ENCODE data around the gene SPACA4.
"Not testable (repeated sequence)": the region's sequence is repeated elsewhere in the genome, so short reads cannot be mapped to it uniquely, and the experiment has no call there.

The SPACA4 gene

DNA sequence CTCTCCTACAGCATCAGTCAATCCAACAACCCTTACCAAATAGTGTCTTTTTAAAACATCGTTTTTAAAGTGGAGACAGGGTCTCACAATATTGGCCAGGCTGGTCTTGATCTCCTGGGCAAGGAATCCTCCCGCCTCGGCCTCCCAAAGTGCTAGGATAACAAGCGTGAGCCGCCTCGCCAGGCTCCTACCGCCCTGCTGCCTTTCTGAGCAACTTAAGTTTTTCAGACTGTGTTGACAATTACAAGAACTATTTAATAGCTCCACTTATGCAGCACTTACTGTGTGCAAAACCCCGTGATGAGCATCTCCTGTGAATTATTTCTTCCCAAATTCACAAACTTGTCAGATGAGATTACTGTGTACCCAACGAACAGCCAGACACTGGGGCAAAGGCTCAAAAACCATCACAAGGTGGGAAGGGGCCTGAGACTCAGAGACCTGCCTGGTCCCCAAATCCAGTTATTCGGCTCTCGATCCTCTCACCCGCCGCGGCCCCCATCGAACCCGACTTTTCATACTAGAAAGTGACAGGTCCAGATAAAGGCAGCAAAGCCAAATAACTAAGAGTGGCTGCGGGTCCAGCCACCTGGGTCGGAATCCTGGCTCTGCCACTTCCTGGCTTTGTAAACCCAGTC is 11.9 kb downstream of the SPACA4 start:
- DNase-seq (ENCODE audit: low read depth in 2 of 3, low spot score in 1 of 3) = no peak

DNA sequence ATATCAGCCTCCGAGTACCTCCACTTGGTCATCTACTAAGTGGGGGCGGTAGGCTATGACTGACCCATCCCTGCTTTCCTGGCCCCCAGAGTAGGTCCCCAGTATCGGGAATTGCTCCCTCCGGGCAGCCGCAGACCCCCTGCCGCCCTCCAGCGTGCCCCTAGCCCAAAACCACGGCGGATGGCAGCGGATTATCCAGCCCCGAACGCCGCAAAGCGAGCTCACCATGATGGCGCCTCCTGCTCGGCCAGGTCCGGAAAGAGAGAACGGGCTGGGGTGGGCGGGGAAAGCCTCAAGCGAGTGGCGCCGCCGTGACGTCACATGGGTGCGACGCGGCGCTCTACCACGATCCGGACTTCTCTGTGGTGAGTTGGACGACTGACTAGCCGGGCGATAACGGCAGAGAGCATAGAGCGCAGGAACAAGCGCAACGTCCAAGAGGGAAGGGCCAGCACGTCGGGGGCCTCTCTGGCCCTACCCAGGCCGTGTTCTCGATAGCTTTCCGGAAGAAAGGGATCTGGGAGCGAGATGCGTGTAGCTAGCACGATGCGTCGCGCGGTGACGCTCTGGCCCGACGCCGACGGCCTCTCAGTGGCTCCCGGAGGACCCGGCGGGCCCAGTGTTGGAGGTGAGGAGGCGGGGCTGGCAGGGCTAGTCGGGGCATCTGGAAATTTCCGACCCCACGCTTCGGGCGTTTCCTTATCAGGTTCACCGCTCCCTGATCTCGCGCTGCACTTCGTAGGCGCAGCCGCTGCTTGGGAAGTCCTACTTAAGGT is 12.6 kb downstream of the SPACA4 start, which contains the start of the genes RPL18 and SPHK2:
Gene RPL18 (minus strand): TSS at position 263 of the 776 bp plus-strand sequence. CDS start 35 bp downstream, at position 228.
Gene SPHK2 (plus strand): TSS at position 591 of the 776 bp plus-strand sequence. CDS start 1,009 bp downstream, outside the sequence.
- DNase-seq (ENCODE audit: low read depth in 2 of 3, low spot score in 1 of 3) = peak; percentile 89 to 94 (median 92)

DNA sequence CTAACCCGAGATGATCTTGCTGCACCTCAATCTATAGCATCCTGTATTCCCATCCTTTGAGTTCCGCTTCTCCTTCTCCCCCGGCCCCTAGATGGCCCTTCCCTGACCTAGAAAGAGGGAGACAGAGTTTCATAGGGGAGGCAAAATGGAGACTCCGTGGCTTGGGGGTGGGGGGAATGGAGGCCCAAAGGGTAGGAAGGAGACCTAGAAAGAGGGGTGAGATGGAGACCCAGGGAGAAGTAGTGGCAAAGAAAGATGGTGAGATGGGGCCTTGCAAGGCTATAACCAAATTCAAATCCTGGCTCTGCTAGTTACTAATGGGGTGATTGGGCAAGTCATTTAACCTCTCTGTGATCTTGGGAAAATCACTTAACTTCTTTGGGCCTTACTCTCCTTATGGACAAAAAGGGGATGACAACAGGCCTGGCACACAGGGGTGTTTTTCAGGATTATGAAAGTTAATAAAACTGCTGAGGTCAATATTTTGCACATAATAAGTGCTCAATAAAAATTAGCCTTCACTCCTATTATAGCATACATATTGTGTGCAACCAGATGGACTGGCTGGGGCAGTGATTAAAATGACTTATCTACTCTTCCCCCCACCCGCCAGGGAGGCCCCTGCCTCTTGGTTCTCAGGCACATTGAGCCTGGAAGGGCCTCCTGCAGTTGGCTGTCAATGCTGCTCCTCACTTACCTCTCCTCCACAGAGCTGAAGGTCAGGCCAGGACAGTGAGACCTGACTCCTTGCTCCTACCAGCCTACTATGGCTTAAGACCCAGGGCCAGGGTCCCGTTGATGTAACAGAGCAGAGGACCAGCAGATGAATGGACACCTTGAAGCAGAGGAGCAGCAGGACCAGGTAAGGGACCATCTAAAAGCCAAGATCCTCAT is 13.4 kb downstream of the SPACA4 start:
- DNase-seq (ENCODE audit: low read depth in 2 of 3, low spot score in 1 of 3) = no peak

- DNase-seq (ENCODE audit: low read depth in 2 of 3, low spot score in 1 of 3) = no peak
Measured at GRCh38 chr19:48623556-48624066, 17.1 kb downstream of the SPACA4 start.

DNA sequence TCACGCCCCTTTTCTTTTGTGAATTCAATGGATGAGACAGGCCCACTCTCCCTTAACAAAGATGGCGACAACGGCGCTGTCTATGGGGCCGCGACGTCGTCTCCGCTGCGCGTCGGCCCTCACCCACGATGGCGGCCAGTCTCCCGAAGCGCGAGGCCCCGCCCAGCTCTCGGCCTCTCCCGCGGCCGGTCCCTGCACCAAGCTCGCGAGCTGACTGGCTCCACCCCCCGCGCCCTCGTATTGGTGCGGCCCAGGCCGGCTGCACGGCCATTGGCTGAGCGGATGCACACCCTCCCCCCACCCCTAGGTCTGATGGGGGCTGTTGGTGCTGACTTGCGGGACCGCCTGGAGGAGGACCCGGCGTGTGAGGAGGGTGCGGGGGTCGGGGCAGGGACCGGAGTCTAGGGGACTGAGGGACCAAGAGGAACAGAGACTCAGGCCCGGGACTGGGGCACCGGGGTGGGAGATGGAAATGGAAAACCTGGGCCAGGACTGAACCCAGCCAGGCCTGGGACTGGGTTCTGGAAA is 17.6 kb downstream of the SPACA4 start:
- peak; percentile 94 to 99 (median 95) for DNase-seq (ENCODE audit: low read depth in 2 of 3, low spot score in 1 of 3)

GRCh38 chr19:48624791-48625723 is 18.5 kb downstream of the SPACA4 start:
- no peak for DNase-seq (ENCODE audit: low read depth in 2 of 3, low spot score in 1 of 3)

- DNase-seq (ENCODE audit: low read depth in 2 of 3, low spot score in 1 of 3) = no peak
Measured at GRCh38 chr19:48625891-48626327, 19.4 kb downstream of the SPACA4 start.

DNA sequence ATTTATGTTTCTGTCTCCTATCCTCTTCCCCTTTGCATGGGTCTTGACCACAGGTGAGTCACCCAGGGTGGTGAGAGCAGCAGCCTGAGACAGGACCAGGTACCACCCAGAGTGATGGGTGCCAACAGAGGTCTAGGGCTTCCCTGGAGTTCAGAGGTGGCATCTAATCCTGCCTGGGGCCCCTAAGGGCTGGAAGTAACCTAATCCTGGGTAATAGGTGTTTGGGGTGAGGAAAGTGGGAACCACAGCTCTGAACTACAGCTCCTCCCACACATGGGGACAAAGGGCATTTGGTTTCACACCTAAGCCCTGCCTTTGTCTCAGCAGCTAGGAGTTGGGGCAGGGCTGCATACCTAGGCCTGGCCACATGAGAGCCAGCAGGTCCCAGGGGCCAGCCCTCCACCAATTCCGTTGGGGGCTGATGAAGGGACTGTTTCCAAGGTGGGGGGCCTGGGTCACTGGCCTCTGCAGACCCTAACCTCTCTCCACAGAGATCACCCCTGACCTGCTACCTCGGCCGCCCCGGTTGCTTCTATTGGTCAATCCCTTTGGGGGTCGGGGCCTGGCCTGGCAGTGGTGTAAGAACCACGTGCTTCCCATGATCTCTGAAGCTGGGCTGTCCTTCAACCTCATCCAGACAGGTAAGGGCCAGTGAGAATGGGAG is 20.8 kb downstream of the SPACA4 start:
- DNase-seq (ENCODE audit: low read depth in 2 of 3, low spot score in 1 of 3) = no peak

DNA sequence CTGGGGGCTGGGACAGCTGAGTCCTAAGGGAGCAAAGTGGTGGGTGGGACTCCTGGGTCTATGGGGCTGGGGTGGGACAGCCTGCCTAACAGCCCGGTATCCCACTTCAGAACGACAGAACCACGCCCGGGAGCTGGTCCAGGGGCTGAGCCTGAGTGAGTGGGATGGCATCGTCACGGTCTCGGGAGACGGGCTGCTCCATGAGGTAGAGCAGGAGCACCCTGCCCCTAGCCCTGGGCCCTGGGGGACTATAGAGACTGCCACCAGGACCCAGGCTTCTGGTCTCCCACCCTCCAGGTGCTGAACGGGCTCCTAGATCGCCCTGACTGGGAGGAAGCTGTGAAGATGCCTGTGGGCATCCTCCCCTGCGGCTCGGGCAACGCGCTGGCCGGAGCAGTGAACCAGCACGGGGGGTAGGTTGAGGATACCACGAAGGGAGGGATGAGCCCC is 21.3 kb downstream of the SPACA4 start:
- DNase-seq (ENCODE audit: low read depth in 2 of 3, low spot score in 1 of 3) = no peak

DNA sequence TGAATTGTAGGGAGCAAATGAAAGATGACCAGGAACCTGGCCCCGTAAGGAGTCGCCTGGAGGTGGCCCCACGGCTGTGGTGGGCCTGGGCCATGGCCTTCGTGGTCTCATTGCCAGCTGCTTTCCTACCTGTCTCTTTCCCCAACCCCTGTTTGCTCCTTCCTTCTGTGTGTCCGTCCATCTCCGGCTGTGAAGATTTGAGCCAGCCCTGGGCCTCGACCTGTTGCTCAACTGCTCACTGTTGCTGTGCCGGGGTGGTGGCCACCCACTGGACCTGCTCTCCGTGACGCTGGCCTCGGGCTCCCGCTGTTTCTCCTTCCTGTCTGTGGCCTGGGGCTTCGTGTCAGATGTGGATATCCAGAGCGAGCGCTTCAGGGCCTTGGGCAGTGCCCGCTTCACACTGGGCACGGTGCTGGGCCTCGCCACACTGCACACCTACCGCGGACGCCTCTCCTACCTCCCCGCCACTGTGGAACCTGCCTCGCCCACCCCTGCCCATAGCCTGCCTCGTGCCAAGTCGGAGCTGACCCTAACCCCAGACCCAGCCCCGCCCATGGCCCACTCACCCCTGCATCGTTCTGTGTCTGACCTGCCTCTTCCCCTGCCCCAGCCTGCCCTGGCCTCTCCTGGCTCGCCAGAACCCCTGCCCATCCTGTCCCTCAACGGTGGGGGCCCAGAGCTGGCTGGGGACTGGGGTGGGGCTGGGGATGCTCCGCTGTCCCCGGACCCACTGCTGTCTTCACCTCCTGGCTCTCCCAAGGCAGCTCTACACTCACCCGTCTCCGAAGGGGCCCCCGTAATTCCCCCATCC is 22.1 kb downstream of the SPACA4 start:
- no peak for DNase-seq (ENCODE audit: low read depth in 2 of 3, low spot score in 1 of 3)

DNA sequence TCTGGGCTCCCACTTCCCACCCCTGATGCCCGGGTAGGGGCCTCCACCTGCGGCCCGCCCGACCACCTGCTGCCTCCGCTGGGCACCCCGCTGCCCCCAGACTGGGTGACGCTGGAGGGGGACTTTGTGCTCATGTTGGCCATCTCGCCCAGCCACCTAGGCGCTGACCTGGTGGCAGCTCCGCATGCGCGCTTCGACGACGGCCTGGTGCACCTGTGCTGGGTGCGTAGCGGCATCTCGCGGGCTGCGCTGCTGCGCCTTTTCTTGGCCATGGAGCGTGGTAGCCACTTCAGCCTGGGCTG is 22.7 kb downstream of the SPACA4 start:
- no peak for DNase-seq (ENCODE audit: low read depth in 2 of 3, low spot score in 1 of 3)

DNA sequence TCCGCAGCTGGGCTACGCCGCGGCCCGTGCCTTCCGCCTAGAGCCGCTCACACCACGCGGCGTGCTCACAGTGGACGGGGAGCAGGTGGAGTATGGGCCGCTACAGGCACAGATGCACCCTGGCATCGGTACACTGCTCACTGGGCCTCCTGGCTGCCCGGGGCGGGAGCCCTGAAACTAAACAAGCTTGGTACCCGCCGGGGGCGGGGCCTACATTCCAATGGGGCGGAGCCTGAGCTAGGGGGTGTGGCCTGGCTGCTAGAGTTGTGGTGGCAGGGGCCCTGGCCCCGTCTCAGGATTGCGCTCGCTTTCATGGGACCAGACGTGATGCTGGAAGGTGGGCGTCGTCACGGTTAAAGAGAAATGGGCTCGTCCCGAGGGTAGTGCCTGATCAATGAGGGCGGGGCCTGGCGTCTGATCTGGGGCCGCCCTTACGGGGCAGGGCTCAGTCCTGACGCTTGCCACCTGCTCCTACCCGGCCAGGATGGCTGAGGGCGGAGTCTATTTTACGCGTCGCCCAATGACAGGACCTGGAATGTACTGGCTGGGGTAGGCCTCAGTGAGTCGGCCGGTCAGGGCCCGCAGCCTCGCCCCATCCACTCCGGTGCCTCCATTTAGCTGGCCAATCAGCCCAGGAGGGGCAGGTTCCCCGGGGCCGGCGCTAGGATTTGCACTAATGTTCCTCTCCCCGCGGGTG is 23.2 kb downstream of the SPACA4 start:
- no peak for DNase-seq (ENCODE audit: low read depth in 2 of 3, low spot score in 1 of 3)

DNA sequence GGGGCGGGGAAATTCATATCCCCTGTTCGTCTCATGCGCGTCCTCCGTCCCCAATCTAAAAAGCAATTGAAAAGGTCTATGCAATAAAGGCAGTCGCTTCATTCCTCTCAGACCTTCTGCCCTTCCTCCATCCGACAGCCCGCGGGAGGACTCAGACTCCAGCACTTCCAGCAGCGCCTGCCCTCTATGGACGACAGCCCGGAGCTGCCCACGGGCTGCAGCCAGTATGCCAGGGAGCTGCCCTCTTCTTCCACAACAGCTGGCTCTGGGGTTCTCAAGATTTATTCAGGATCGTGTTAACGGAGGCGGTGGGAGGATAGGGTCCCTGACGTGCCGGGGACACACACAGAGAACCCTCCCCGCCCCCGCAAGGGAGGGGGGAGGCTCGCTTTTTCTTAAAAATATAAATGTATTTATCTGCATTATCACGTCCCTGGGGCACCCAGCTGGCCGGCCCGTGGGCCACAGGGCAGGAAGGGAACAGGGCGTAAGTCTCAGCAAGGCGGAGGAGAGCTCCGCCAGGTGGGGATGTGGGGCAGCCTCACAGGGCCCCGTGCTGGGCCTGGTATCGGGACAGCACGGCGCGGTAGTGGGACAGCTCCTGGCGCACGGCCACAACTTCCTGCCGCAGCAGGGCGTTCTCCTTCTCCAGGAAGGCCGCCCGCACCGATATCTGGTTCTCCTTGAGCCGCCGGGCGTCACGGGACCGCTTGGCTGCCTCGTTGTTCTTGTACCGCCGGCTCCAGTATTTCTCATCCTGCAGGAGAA is 23.9 kb downstream of the SPACA4 start:
- no peak for DNase-seq (ENCODE audit: low read depth in 2 of 3, low spot score in 1 of 3)

DNA sequence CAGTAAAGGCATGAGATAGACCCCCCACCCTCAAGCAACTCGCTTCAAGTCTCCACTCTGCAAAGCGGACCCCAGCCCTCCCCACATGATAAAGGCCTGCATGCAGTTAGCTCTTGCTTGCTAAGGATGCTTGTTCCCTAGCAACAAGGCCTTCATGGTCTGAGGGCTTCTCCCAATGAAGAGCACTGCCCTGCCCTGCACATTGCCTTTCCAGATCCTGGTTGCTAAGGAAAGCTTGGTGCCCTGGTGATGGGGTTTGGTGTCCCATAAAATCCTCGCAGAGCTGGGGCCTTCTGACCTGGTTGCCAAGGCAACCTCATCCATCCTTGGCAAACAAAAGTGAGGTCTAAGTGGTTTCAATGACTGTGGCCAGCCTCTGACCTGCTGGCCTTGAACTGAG is 24.7 kb downstream of the SPACA4 start:
- DNase-seq (ENCODE audit: low read depth in 2 of 3, low spot score in 1 of 3) = no peak

- DNase-seq (ENCODE audit: low read depth in 2 of 3, low spot score in 1 of 3) = not testable (repeated sequence)
Measured at GRCh38 chr19:48632286-48632685, 25.7 kb downstream of the SPACA4 start.

DNA sequence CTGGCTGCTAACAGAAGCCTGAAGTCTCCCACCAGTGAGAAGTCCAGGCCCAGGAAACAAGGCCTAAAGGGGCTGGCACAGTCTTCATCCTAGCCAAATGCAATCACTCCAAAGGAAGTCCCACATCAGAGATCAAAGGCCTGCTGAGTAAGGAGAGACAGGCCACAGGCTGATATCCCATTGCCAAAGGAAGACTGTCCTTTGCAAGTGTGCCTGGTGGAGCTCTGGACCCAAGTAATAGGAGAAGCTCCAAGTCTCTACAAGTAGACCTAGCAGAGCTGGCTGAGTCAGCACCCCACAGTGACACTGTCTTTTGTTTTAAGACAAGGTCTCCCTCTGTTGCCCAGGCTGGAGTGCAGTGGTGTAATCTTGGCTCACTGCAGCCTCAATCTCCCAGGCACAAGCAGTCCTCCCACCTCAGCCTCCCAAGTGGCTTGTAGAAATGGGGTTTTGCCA is 26.2 kb downstream of the SPACA4 start:
- DNase-seq (ENCODE audit: low read depth in 2 of 3, low spot score in 1 of 3) = no peak
